ENCODE measurements around the gene PTPN22. TPM values are rescaled to one million over a fixed set of nuclear protein-coding genes. Genes with fewer than 3 reads are reported as not detected.

PTPN22 gene
- total and polyA plus RNA-seq, 2 experiments from 2014 or later, result 0.86 to 1.6 TPM

- Histone ChIP-seq H3F3A (ENCODE audit: insufficient read depth) (peaks cover 35% of the 10 kb centered on the region), H3K9me3 (ENCODE audit: low read depth) (no peaks in the 10 kb centered on the region), H3K27ac (no peak overlapping the region), H3K79me2 (ENCODE audit: insufficient read depth) (peaks cover 91% of the 10 kb centered on the region), H3K36me3 (ENCODE audit: low read depth) (peaks cover 24% of the 10 kb centered on the region; the same call in 1 of the 2 replicates), H3K9ac (no peak overlapping the region), H3K4me3 (no peak overlapping the region), H4K20me1 (ENCODE audit: insufficient read depth) (no peaks in the 10 kb centered on the region; the same call in 1 of the 2 replicates), H3K4me1 (ENCODE audit: insufficient read depth) (peaks cover 21% of the 10 kb centered on the region), H2AFZ (no peak overlapping the region), H3K9me2 (ENCODE audit: insufficient read depth) (no peaks in the 10 kb centered on the region), H3K27me3 (replicated peaks; ENCODE audit: insufficient read depth) (no peaks in the 10 kb centered on the region), H3K4me2 (ENCODE audit: unreplicated experiment) (no peak overlapping the region)
- 98% methylated on average over 9 of the region's 9 CpGs for WGBS, 2 experiments (ENCODE audit: low coverage in 1 of 2, low lambda C conversion rate in 2 of 2, missing lambda C conversion rate in 2 of 2)
- TF ChIP-seq EZH2 (IDR thresholded peaks at IDR 0.05; ENCODE audit: insufficient read depth, poor library complexity, severe bottlenecking) (no peak), EZH2phosphoT487 (IDR thresholded peaks at IDR 0.05; ENCODE audit: insufficient read depth, low read depth) (no peak)
- in situ Hi-C loops (cut with MboI), result no loop called here
- no peak for DNase-seq
Measured at GRCh38 chr1:113793878-113794834, 77.4 kb downstream of the PTPN22 start.

- TF ChIP-seq EZH2phosphoT487 (IDR thresholded peaks at IDR 0.05; ENCODE audit: insufficient read depth, low read depth) (no peak), EZH2 (IDR thresholded peaks at IDR 0.05; ENCODE audit: insufficient read depth, poor library complexity, severe bottlenecking) (no peak)
- Histone ChIP-seq H3K27ac (peak overlapping the region; percentile 25), H4K20me1 (ENCODE audit: insufficient read depth) (no peaks in the 10 kb centered on the region; the same call in 1 of the 2 replicates), H3K4me1 (ENCODE audit: insufficient read depth) (peaks cover 21% of the 10 kb centered on the region), H3K36me3 (ENCODE audit: low read depth) (peaks cover 24% of the 10 kb centered on the region; the same call in 1 of the 2 replicates), H3K9me2 (ENCODE audit: insufficient read depth) (no peaks in the 10 kb centered on the region), H3K9me3 (ENCODE audit: low read depth) (no peaks in the 10 kb centered on the region), H3K4me3 (no peak overlapping the region), H2AFZ (no peak overlapping the region), H3F3A (ENCODE audit: insufficient read depth) (peaks cover 35% of the 10 kb centered on the region), H3K27me3 (replicated peaks; ENCODE audit: insufficient read depth) (no peaks in the 10 kb centered on the region), H3K79me2 (ENCODE audit: insufficient read depth) (peaks cover 91% of the 10 kb centered on the region), H3K4me2 (ENCODE audit: unreplicated experiment) (peak overlapping the region; percentile 16), H3K9ac (no peak overlapping the region)
- 76 to 86% methylated on average over 1 of the region's 1 CpG for WGBS, 2 experiments (ENCODE audit: low coverage in 1 of 2, low lambda C conversion rate in 2 of 2, missing lambda C conversion rate in 2 of 2)
- in situ Hi-C loops (cut with MboI), result no loop called here
- DNase-seq, result peak; percentile 81
Measured at GRCh38 chr1:113792986-113793385, 78.5 kb downstream of the PTPN22 start.

GRCh38 chr1:113792471-113792870, 79.0 kb downstream of the PTPN22 start:
- H3K27ac ChIP-seq, result peak overlapping the region; percentile 25
- H3K27me3 ChIP-seq (replicated peaks; ENCODE audit: insufficient read depth), result no peaks in the 10 kb centered on the region
- H2AFZ ChIP-seq, result no peak overlapping the region
- TF ChIP-seq EZH2phosphoT487 (IDR thresholded peaks at IDR 0.05; ENCODE audit: insufficient read depth, low read depth) (no peak), EZH2 (IDR thresholded peaks at IDR 0.05; ENCODE audit: insufficient read depth, poor library complexity, severe bottlenecking) (no peak)
- WGBS, 2 experiments (ENCODE audit: low coverage in 1 of 2, low lambda C conversion rate in 2 of 2, missing lambda C conversion rate in 2 of 2), result 80 to 85% methylated on average over 5 of the region's 5 CpGs
- H3K9ac ChIP-seq, result no peak overlapping the region
- DNase-seq, result no peak
- peaks cover 91% of the 10 kb centered on the region for H3K79me2 ChIP-seq (ENCODE audit: insufficient read depth)
- H3K9me2 ChIP-seq (ENCODE audit: insufficient read depth), result no peaks in the 10 kb centered on the region
- peak overlapping the region; percentile 16 for H3K4me2 ChIP-seq (ENCODE audit: unreplicated experiment)
- H3K4me1 ChIP-seq (ENCODE audit: insufficient read depth), result peaks cover 21% of the 10 kb centered on the region
- in situ Hi-C loops (cut with MboI), result no loop called here
- H3K36me3 ChIP-seq (ENCODE audit: low read depth), result peaks cover 24% of the 10 kb centered on the region; the same call in 1 of the 2 replicates
- H4K20me1 ChIP-seq (ENCODE audit: insufficient read depth), result no peaks in the 10 kb centered on the region; the same call in 1 of the 2 replicates
- no peaks in the 10 kb centered on the region for H3K9me3 ChIP-seq (ENCODE audit: low read depth)
- H3F3A ChIP-seq (ENCODE audit: insufficient read depth), result peaks cover 35% of the 10 kb centered on the region
- no peak overlapping the region for H3K4me3 ChIP-seq

- no peaks in the 10 kb centered on the region for H3K36me3 ChIP-seq (ENCODE audit: low read depth)
- TF ChIP-seq EZH2 (IDR thresholded peaks at IDR 0.05; ENCODE audit: insufficient read depth, poor library complexity, severe bottlenecking), result no peak
- no peak for TF ChIP-seq EZH2phosphoT487 (IDR thresholded peaks at IDR 0.05; ENCODE audit: insufficient read depth, low read depth)
- H3K4me2 ChIP-seq (ENCODE audit: unreplicated experiment), result no peak overlapping the region
- in situ Hi-C loops (cut with MboI), result no loop called here
- H3K9me2 ChIP-seq (ENCODE audit: insufficient read depth), result no peaks in the 10 kb centered on the region
- H3K27ac ChIP-seq, result no peak overlapping the region
- no peak overlapping the region for H3K9ac ChIP-seq
- H3K9me3 ChIP-seq (ENCODE audit: low read depth), result no peaks in the 10 kb centered on the region
- 84 to 85% methylated on average over 3 of the region's 3 CpGs for WGBS, 2 experiments (ENCODE audit: low coverage in 1 of 2, low lambda C conversion rate in 2 of 2, missing lambda C conversion rate in 2 of 2)
- no peak for DNase-seq
- H3K4me3 ChIP-seq, result no peak overlapping the region
- no peaks in the 10 kb centered on the region for H4K20me1 ChIP-seq (ENCODE audit: insufficient read depth)
- H2AFZ ChIP-seq, result no peak overlapping the region
- H3K27me3 ChIP-seq (replicated peaks; ENCODE audit: insufficient read depth), result no peaks in the 10 kb centered on the region
- peaks cover 91% of the 10 kb centered on the region for H3K79me2 ChIP-seq (ENCODE audit: insufficient read depth)
- H3K4me1 ChIP-seq (ENCODE audit: insufficient read depth), result peaks cover 27% of the 10 kb centered on the region
- peaks cover 29% of the 10 kb centered on the region for H3F3A ChIP-seq (ENCODE audit: insufficient read depth)
Measured at GRCh38 chr1:113788802-113789201, 82.7 kb downstream of the PTPN22 start.

All from GM23248 (cell line).